HEK293 (cell line): ENCODE measurements around the gene SSU72.

ENCODE experiments used
- CTCF ChIA-PET: fragments of 350-600 bp; formaldehyde crosslinking; extraction: SDS; loops from one replicate; lab custom pipeline; 2021; ENCODE audit warnings: antibody characterized with exemption; lab: Yijun Ruan, JAX
- POLR2A ChIA-PET: fragments of 300-600 bp; formaldehyde crosslinking; extraction: SDS; loops from one replicate; lab custom pipeline; 2020; ENCODE audit warnings: antibody characterized with exemption, inconsistent platforms; lab: Yijun Ruan, JAX
- H3K27ac ChIP-seq: fragments of 200-500 bp; sonication (Bioruptor generic); 2 replicates; pipeline ENCODE4 v1.5.1; 2014; ENCODE audit warnings: low read depth, low read length, control low read depth, inconsistent platforms; ENCODE audit errors: extremely low read depth
- H3K36me3 ChIP-seq, 2 experiments: fragments of 200-500 bp in 1 of 2; sonication (Bioruptor generic) in 1 of 2; 1 replicate in 1 of 2; 2 replicates in 1 of 2; pipeline ENCODE4 v1.5.1; 2014 to 2017; ENCODE audit warnings: inconsistent platforms in 2 of 2, low read length in 2 of 2; ENCODE audit not compliant: control insufficient read depth in 2 of 2, insufficient read depth in 1 of 2
- H3K4me1 ChIP-seq: fragments of 200-500 bp; sonication (Bioruptor generic); 2 replicates; pipeline ENCODE4 v1.5.1; 2014; ENCODE audit warnings: mild to moderate bottlenecking, low read length, inconsistent platforms; ENCODE audit not compliant: control insufficient read depth, insufficient read depth
- H3K4me3 ChIP-seq: 2 replicates; pipeline ENCODE4 v1.5.1; 2011; ENCODE audit warnings: low read depth, mild to moderate bottlenecking, control low read depth, low read length, moderate library complexity
- H3K9me3 ChIP-seq: fragments of 200-500 bp; sonication (Bioruptor generic); 2 replicates; pipeline ENCODE4 v1.5.1; 2014; ENCODE audit warnings: low read depth, low read length, inconsistent platforms; ENCODE audit not compliant: control insufficient read depth, insufficient read depth
- CTCF ChIP-seq: fragments of 450-650 bp; formaldehyde crosslinking; IDR thresholded peaks from 2 replicates; pipeline ENCODE4 v1.5.1; 2016; ENCODE audit warnings: missing biosample characterization, missing genetic modification characterization
- GLIS2 ChIP-seq: fragments of 450-650 bp; formaldehyde crosslinking; IDR thresholded peaks from 2 replicates; pipeline ENCODE4 v1.5.1; 2016; ENCODE audit warnings: missing biosample characterization, missing genetic modification characterization
- HOXC10 ChIP-seq: sonication (generic); formaldehyde crosslinking; IDR thresholded peaks from 2 replicates; pipeline ENCODE4 v1.8.1; 2023; ENCODE audit warnings: mild to moderate bottlenecking, missing genetic modification reagents
- IKZF3 ChIP-seq: fragments of 450-650 bp; IDR thresholded peaks from 2 replicates; pipeline ENCODE4 v1.5.0; 2018; ENCODE audit warnings: missing biosample characterization, mild to moderate bottlenecking, missing genetic modification characterization, moderate library complexity
- INSM2 ChIP-seq: fragments of 450-650 bp; formaldehyde crosslinking; IDR thresholded peaks from 2 replicates; pipeline ENCODE4 v1.5.1; 2016; ENCODE audit warnings: missing biosample characterization, missing genetic modification characterization
- KLF9 ChIP-seq: fragments of 450-650 bp; formaldehyde crosslinking; IDR thresholded peaks from 2 replicates; pipeline ENCODE4 v1.5.1; 2016; ENCODE audit warnings: missing biosample characterization, missing genetic modification characterization, low read depth
- MYNN ChIP-seq: fragments of 450-650 bp; formaldehyde crosslinking; IDR thresholded peaks from 2 replicates; pipeline ENCODE4 v1.5.1; 2016; ENCODE audit warnings: missing biosample characterization, missing genetic modification characterization, borderline replicate concordance
- MZF1 ChIP-seq: fragments of 450-650 bp; formaldehyde crosslinking; IDR thresholded peaks from 2 replicates; pipeline ENCODE4 v1.5.1; 2017; ENCODE audit warnings: missing biosample characterization, missing genetic modification characterization, borderline replicate concordance
- PBX3 ChIP-seq: sonication (generic); formaldehyde crosslinking; IDR thresholded peaks from 2 replicates; pipeline ENCODE4 v1.8.1; 2022; ENCODE audit warnings: mild to moderate bottlenecking, moderate library complexity, missing genetic modification reagents
- SP2 ChIP-seq: fragments of 450-650 bp; formaldehyde crosslinking; IDR thresholded peaks from 2 replicates; pipeline ENCODE4 v1.5.1; 2016; ENCODE audit warnings: missing biosample characterization, missing genetic modification characterization
- ZBTB10 ChIP-seq: fragments of 450-650 bp; formaldehyde crosslinking; IDR thresholded peaks from 2 replicates; pipeline ENCODE4 v1.5.1; 2016; ENCODE audit warnings: missing biosample characterization, missing genetic modification characterization
- ZFP37 ChIP-seq: fragments of 450-650 bp; formaldehyde crosslinking; IDR thresholded peaks from 2 replicates; pipeline ENCODE4 v1.5.1; 2016; ENCODE audit warnings: missing biosample characterization, missing genetic modification characterization
- ZNF140 ChIP-seq: fragments of 450-650 bp; formaldehyde crosslinking; IDR thresholded peaks from 2 replicates; pipeline ENCODE4 v1.5.1; 2016; ENCODE audit warnings: missing biosample characterization, missing genetic modification characterization
- ZNF16 ChIP-seq: fragments of 450-650 bp; formaldehyde crosslinking; IDR thresholded peaks from 2 replicates; pipeline ENCODE4 v1.5.1; 2016; ENCODE audit warnings: low read depth, missing biosample characterization, missing genetic modification characterization
- ZNF175 ChIP-seq: fragments of 450-650 bp; formaldehyde crosslinking; IDR thresholded peaks from 2 replicates; pipeline ENCODE4 v1.5.1; 2016; ENCODE audit warnings: missing biosample characterization, missing genetic modification characterization
- ZNF202 ChIP-seq: fragments of 450-650 bp; formaldehyde crosslinking; IDR thresholded peaks from 2 replicates; pipeline ENCODE4 v1.5.1; 2016; ENCODE audit warnings: missing biosample characterization, missing genetic modification characterization, borderline replicate concordance
- ZNF214 ChIP-seq: fragments of 450-650 bp; formaldehyde crosslinking; IDR thresholded peaks from 2 replicates; pipeline ENCODE4 v1.5.1; 2017; ENCODE audit warnings: missing biosample characterization, mild to moderate bottlenecking, missing genetic modification characterization, borderline replicate concordance
- ZNF37A ChIP-seq: fragments of 450-650 bp; IDR thresholded peaks from 2 replicates; pipeline ENCODE4 v1.5.1; 2018; ENCODE audit warnings: missing biosample characterization, missing genetic modification characterization
- ZNF514 ChIP-seq: fragments of 450-650 bp; formaldehyde crosslinking; IDR thresholded peaks from 2 replicates; pipeline ENCODE4 v1.5.1; 2016; ENCODE audit warnings: missing biosample characterization, missing genetic modification characterization
- ZNF561 ChIP-seq: fragments of 450-650 bp; IDR thresholded peaks from 2 replicates; pipeline ENCODE4 v1.5.1; 2018; ENCODE audit warnings: missing biosample characterization, missing genetic modification characterization, borderline replicate concordance
- ZNF639 ChIP-seq: fragments of 450-650 bp; formaldehyde crosslinking; IDR thresholded peaks from 2 replicates; pipeline ENCODE4 v1.5.1; 2016; ENCODE audit warnings: missing biosample characterization, missing genetic modification characterization
- ZNF645 ChIP-seq: fragments of 450-650 bp; formaldehyde crosslinking; IDR thresholded peaks from 2 replicates; pipeline ENCODE4; 2016; ENCODE audit warnings: missing biosample characterization, missing genetic modification characterization
- ZNF658 ChIP-seq: fragments of 450-650 bp; formaldehyde crosslinking; IDR thresholded peaks from 2 replicates; pipeline ENCODE4; 2016; ENCODE audit warnings: missing biosample characterization, missing genetic modification characterization
- ZNF837 ChIP-seq: fragments of 450-650 bp; formaldehyde crosslinking; IDR thresholded peaks from 2 replicates; pipeline ENCODE4 v1.5.1; 2016; ENCODE audit warnings: missing biosample characterization, missing genetic modification characterization

SSU72 gene

GRCh38 chr1:1564268-1564667, 10.4 kb downstream of the SSU72 start (continued):
- no peak for TF ChIP-seq ZBTB10 (tag by site-specific recombination)
- no peak for TF ChIP-seq ZNF561 (tag by site-specific recombination)
- TF ChIP-seq ZNF16 (tag by site-specific recombination): no peak
- no peak for TF ChIP-seq ZNF37A (tag by site-specific recombination)
- no peak for TF ChIP-seq ZNF175
- no peak for TF ChIP-seq IKZF3
- no peak for TF ChIP-seq HOXC10 (CRISPR knock-in tag)
- TF ChIP-seq ZNF140: no peak
- no peak for TF ChIP-seq CTCF (tag by site-specific recombination)
- TF ChIP-seq ZNF214: no peak
- no peak for TF ChIP-seq ZNF658 (tag by site-specific recombination)
- TF ChIP-seq ZNF639: no peak
- TF ChIP-seq ZNF837 (tag by site-specific recombination): no peak

GRCh38 chr1:1563688-1564087, 11.0 kb downstream of the SSU72 start:
- CTCF ChIA-PET: no interaction called here

More at GRCh38 chr1:1563688-1564087, 11.0 kb downstream of the SSU72 start:
- no peaks in the 10 kb centered on the region for H3K9me3 ChIP-seq
- no peak overlapping the region for H3K4me3 ChIP-seq
- no peak for TF ChIP-seq INSM2 (tag by site-specific recombination)
- no peak for TF ChIP-seq ZNF645 (tag by site-specific recombination)
- no peak for TF ChIP-seq MZF1 (tag by site-specific recombination)
- no peak for TF ChIP-seq KLF9 (tag by site-specific recombination)
- no peak for TF ChIP-seq PBX3
- TF ChIP-seq MYNN (tag by site-specific recombination): no peak
- TF ChIP-seq GLIS2 (tag by site-specific recombination): no peak
- no peak for TF ChIP-seq ZFP37 (tag by site-specific recombination)
- no peak for TF ChIP-seq ZNF514 (tag by site-specific recombination)
- no peak for TF ChIP-seq ZNF202 (tag by site-specific recombination)
- TF ChIP-seq SP2 (tag by site-specific recombination): no peak
- POLR2A ChIA-PET: interaction anchor here (0.7 kb wide), 1 partner anchor 11 kb away, joined by 5 read pairs; no protein-coding TSS in a partner anchor
- no peak overlapping the region for H3K27ac ChIP-seq
- peaks cover 12 to 78% of the 10 kb centered on the region in 2 experiments; a peak in 2 of 3 replicates for H3K36me3 ChIP-seq
- H3K4me1 ChIP-seq: no peaks in the 10 kb centered on the region
